CD4-positive, CD25-positive, alpha-beta regulatory T cell (primary cell): Measurements from ENCODE around the gene STRIT1. TPM values are rescaled to one million over a fixed set of nuclear protein-coding genes. Genes with fewer than 3 reads are reported as not detected.

Experiments used
- ATAC-seq, 2 donors: fragments of 150-1000 bp; cut with Tn5 transposase; one replicate each; pipeline ENCODE4 v1.10.0; 2021; ENCODE audit warnings: low read depth in 2 of 2, moderate number of reproducible peaks in 2 of 2, moderate library complexity in 1 of 2
- DNase-seq, 3 donors: peaks; one replicate each; pipeline versions ENCODE4 v3.0.0 to v3.0.0-alpha.2; 2012 to 2022; ENCODE audit warnings: mixed read lengths in 1 of 3
- H3K27ac ChIP-seq: one replicate; pipeline ENCODE4 v1.7.0; 2013; ENCODE audit warnings: mild to moderate bottlenecking, low read length; ENCODE audit not compliant: insufficient read depth, poor library complexity, severe bottlenecking
- H3K27me3 ChIP-seq: one replicate; pipeline ENCODE4 v1.7.0; 2013; ENCODE audit warnings: low read length; ENCODE audit not compliant: control insufficient read depth, insufficient read depth
- H3K36me3 ChIP-seq: one replicate; pipeline ENCODE4 v1.7.0; 2013; ENCODE audit warnings: mild to moderate bottlenecking, low read length, moderate library complexity; ENCODE audit not compliant: control insufficient read depth, insufficient read depth
- H3K4me1 ChIP-seq: 2 replicates; pipeline ENCODE4 v1.7.0; 2013; ENCODE audit warnings: mild to moderate bottlenecking, low read length; ENCODE audit not compliant: insufficient read depth, control insufficient read depth, poor library complexity, severe bottlenecking
- H3K4me3 ChIP-seq: one replicate; pipeline ENCODE4 v1.7.0; 2013; ENCODE audit warnings: low read depth, mild to moderate bottlenecking, low read length, moderate library complexity
- H3K9me3 ChIP-seq, 2 experiments: 1 replicate in 1 of 2; 2 replicates in 1 of 2; pipeline ENCODE4 v1.7.0; 2013; ENCODE audit warnings: low read length in 2 of 2, mild to moderate bottlenecking in 1 of 2, moderate library complexity in 1 of 2; ENCODE audit not compliant: control insufficient read depth in 2 of 2
- H3K27ac Mint-ChIP-seq, 3 donors: one replicate each; pipeline ENCODE4 v1.8.0; 2020 to 2022; ENCODE audit warnings: mild to moderate bottlenecking in 3 of 3, mixed read lengths in 3 of 3, moderate library complexity in 2 of 3
- H3K27me3 Mint-ChIP-seq: one replicate; pipeline ENCODE4 v1.8.0; 2022; ENCODE audit warnings: mild to moderate bottlenecking, mixed read lengths
- H3K36me3 Mint-ChIP-seq: one replicate; pipeline ENCODE4 v1.8.0; 2020; ENCODE audit warnings: mixed read lengths
- H3K4me1 Mint-ChIP-seq, 4 donors: one replicate each; pipeline ENCODE4 v1.8.0; 2020 to 2022; ENCODE audit warnings: mixed read lengths in 4 of 4, mild to moderate bottlenecking in 1 of 4
- H3K4me3 Mint-ChIP-seq, 4 donors: one replicate each; pipeline ENCODE4 v1.8.0; 2020 to 2022; ENCODE audit warnings: mild to moderate bottlenecking in 4 of 4, mixed read lengths in 4 of 4, moderate library complexity in 3 of 4
- H3K9me3 Mint-ChIP-seq, 7 donors: one replicate each; pipeline ENCODE4 v1.8.0; 2020 to 2022; ENCODE audit warnings: mixed read lengths in 7 of 7, mild to moderate bottlenecking in 3 of 7, moderate library complexity in 2 of 7
- polyA plus RNA-seq, 4 donors: library from polyadenylated mRNA; unstranded; fragments of 300-500 nt; fragmentation: Illumina TruSeq; gene quantifications; one replicate each; pipeline ENCODE4 v1.2.3, GENCODE V29; 2021
- total RNA-seq: library from RNA; stranded (reverse); gene quantifications from one replicate; pipeline ENCODE4 v1.2.3, GENCODE V29; 2022

Gene STRIT1
- not detected for total RNA-seq
- not detected for polyA plus RNA-seq

GRCh38 chr3:155293516-155293915 is at the start of gene STRIT1:
TSS of gene STRIT1 (minus strand) at chr3:155293683.
- DNase-seq: no peak
- Mint-ChIP-seq H3K4me1 (no peaks in the 10 kb centered on the region), H3K9me3 (peaks cover 0 to 9% (median 3%) of the 10 kb centered on the region in 7 donors), H3K36me3 (no peaks in the 10 kb centered on the region), H3K27ac (no peak within 1 kb of the TSS), H3K27me3 (no peaks in the 10 kb centered on the region), H3K4me3 (no peak within 1 kb of the TSS)
- H3K36me3 ChIP-seq: no peaks in the 10 kb centered on the region
- H3K9me3 ChIP-seq: peaks cover 0 to 7% of the 10 kb centered on the region in 2 experiments
- no peak within 1 kb of the TSS for H3K27ac ChIP-seq
- H3K4me1 ChIP-seq: no peaks in the 10 kb centered on the region
- no peak within 1 kb of the TSS for H3K4me3 ChIP-seq
- no peak for ATAC-seq
- H3K27me3 ChIP-seq: no peaks in the 10 kb centered on the region

- no peak overlapping the region for H3K4me3 Mint-ChIP-seq
- DNase-seq (no peak), ATAC-seq (no peak)
- Histone ChIP-seq H3K27me3 (no peaks in the 10 kb centered on the region), H3K4me3 (no peak overlapping the region), H3K9me3 (no peaks in the 10 kb centered on the region), H3K36me3 (no peaks in the 10 kb centered on the region), H3K4me1 (no peaks in the 10 kb centered on the region), H3K27ac (no peak overlapping the region)
- H3K4me1 Mint-ChIP-seq: no peaks in the 10 kb centered on the region
- peaks cover 6% of the 10 kb centered on the region for H3K27me3 Mint-ChIP-seq
- H3K27ac Mint-ChIP-seq: no peak overlapping the region
- peaks cover 0 to 2% (median 0%) of the 10 kb centered on the region in 7 donors for H3K9me3 Mint-ChIP-seq
- H3K36me3 Mint-ChIP-seq: no peaks in the 10 kb centered on the region
Observed at GRCh38 chr3:155342344-155342743, 48.9 kb upstream of the STRIT1 start.

DNA sequence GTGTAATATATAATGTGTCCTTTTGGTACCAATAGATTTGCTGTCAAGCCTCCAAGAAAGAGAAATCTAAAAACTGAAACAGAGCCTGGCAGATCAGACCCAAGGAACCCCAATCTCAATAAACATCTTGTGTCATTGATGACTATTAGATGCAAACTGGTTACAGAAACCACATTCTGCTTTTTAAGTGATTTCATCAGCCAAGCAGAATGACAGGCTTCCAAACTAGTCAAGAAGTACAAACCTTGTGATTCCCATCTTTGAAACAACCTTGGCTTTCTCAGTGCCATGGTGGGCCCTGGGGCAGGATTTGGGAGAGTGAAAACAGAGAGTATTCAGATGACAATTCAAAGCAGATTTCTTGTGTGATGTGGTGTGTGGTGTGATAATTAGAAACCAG is 45.6 kb upstream of the STRIT1 start:
- H3K27me3 Mint-ChIP-seq: peaks cover 6% of the 10 kb centered on the region
- DNase-seq (no peak), ATAC-seq (no peak)
- no peaks in the 10 kb centered on the region for H3K36me3 Mint-ChIP-seq
- Histone ChIP-seq H3K27ac (no peak overlapping the region), H3K36me3 (no peaks in the 10 kb centered on the region), H3K4me1 (no peaks in the 10 kb centered on the region), H3K9me3 (no peaks in the 10 kb centered on the region), H3K27me3 (no peaks in the 10 kb centered on the region), H3K4me3 (no peak overlapping the region)
- H3K27ac Mint-ChIP-seq: no peak overlapping the region
- H3K4me1 Mint-ChIP-seq: no peaks in the 10 kb centered on the region
- peaks cover 0 to 2% (median 0%) of the 10 kb centered on the region in 7 donors for H3K9me3 Mint-ChIP-seq
- no peak overlapping the region for H3K4me3 Mint-ChIP-seq

DNA sequence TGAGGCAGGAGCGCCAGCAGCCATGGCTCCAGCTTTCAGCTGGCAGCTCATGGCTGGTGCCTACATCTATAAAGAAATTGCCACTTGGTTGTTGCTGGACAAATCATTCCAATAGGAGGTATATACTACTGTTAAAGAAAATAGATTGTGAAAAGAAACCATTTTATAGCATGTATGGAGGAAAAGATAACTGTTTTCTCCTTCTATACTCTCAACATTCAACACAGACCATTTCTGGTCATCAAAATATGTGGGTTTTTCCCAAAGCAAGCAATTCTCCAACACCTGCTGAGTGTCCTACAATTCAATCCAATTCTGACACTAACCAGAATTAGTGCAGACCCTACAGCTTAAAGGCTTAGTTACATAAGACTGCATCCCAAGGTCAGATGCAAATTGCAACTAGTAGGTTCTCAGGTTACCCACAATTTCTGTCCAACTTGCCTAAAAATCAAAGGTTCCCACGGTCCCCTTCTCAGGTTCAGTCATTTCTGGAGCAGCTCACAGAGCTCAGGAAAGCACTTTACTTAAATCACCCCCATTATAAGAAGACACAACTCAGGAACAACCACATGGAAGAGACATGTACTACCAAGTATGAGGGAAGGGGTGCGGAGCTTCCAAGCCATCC is 42.4 kb upstream of the STRIT1 start:
- Histone ChIP-seq H3K4me3 (no peak overlapping the region), H3K9me3 (no peaks in the 10 kb centered on the region), H3K27me3 (no peaks in the 10 kb centered on the region), H3K4me1 (no peaks in the 10 kb centered on the region), H3K27ac (no peak overlapping the region), H3K36me3 (no peaks in the 10 kb centered on the region)
- peaks cover 0 to 2% (median 0%) of the 10 kb centered on the region in 7 donors for H3K9me3 Mint-ChIP-seq
- H3K36me3 Mint-ChIP-seq: no peaks in the 10 kb centered on the region
- ATAC-seq (no peak), DNase-seq (no peak)
- H3K4me3 Mint-ChIP-seq: no peak overlapping the region
- H3K27me3 Mint-ChIP-seq: no peaks in the 10 kb centered on the region
- H3K4me1 Mint-ChIP-seq: no peaks in the 10 kb centered on the region
- no peak overlapping the region for H3K27ac Mint-ChIP-seq

GRCh38 chr3:155334914-155335723 is 41.6 kb upstream of the STRIT1 start:
- H3K36me3 ChIP-seq: no peaks in the 10 kb centered on the region
- no peaks in the 10 kb centered on the region for H3K27me3 ChIP-seq
- Mint-ChIP-seq H3K4me3 (no peak overlapping the region), H3K27ac (no peak overlapping the region), H3K9me3 (peaks cover 0 to 2% (median 0%) of the 10 kb centered on the region in 7 donors), H3K27me3 (no peaks in the 10 kb centered on the region), H3K4me1 (no peaks in the 10 kb centered on the region), H3K36me3 (no peaks in the 10 kb centered on the region)
- H3K27ac ChIP-seq: no peak overlapping the region
- ATAC-seq (no peak), DNase-seq (peak in 1 of 3 donors; percentile 23)
- H3K4me1 ChIP-seq: no peaks in the 10 kb centered on the region
- no peak overlapping the region for H3K4me3 ChIP-seq
- no peaks in the 10 kb centered on the region for H3K9me3 ChIP-seq

DNA sequence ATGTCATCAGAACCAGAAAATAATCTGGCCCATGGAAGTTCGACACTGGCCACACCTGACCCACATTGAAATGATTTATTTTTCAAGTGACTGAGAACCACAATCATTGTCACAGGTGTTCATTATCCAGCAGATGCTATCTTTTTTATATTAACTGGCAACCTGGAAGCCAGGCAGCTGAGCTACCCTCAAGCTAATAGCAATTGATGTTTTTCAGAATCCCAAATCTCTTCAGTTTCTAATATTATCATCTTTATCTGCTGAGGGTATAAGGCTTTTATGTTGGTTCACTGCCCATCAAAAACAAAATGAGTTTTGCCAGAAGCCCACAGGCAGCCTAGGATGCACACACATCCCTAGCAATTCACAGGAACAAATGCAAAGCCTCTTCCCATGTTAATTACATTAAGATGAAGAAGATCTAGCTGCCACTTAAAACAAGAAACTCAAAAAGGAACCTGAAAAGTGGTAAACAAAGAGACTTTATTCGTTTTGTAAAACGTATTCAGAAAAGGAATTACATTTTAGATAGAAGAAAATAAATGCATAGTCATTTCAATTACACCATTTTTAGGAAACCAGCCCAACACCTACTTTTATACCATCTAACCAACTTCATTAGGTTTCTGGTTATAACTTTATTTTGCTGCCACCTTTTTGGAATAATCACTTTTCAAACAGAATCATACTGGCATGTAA is 40.9 kb upstream of the STRIT1 start:
- no peaks in the 10 kb centered on the region for H3K36me3 Mint-ChIP-seq
- no peaks in the 10 kb centered on the region for H3K4me1 ChIP-seq

GRCh38 chr3:155332716-155333115 is 39.2 kb upstream of the STRIT1 start:
- no peaks in the 10 kb centered on the region for H3K36me3 ChIP-seq
- no peak overlapping the region for H3K27ac Mint-ChIP-seq
- no peaks in the 10 kb centered on the region for H3K27me3 Mint-ChIP-seq
- no peak overlapping the region for H3K4me3 ChIP-seq
- no peaks in the 10 kb centered on the region for H3K4me1 ChIP-seq
- no peaks in the 10 kb centered on the region for H3K27me3 ChIP-seq
- ATAC-seq (no peak), DNase-seq (no peak)
- no peak overlapping the region for H3K4me3 Mint-ChIP-seq
- H3K9me3 Mint-ChIP-seq: no peaks in the 10 kb centered on the region
- no peaks in the 10 kb centered on the region for H3K36me3 Mint-ChIP-seq
- no peaks in the 10 kb centered on the region for H3K4me1 Mint-ChIP-seq
- H3K9me3 ChIP-seq: no peaks in the 10 kb centered on the region
- no peak overlapping the region for H3K27ac ChIP-seq

More for the DNA sequence above, 40.9 kb upstream of the STRIT1 start:
- H3K9me3 Mint-ChIP-seq: no peaks in the 10 kb centered on the region
- Histone ChIP-seq H3K27me3 (no peaks in the 10 kb centered on the region), H3K36me3 (no peaks in the 10 kb centered on the region), H3K9me3 (no peaks in the 10 kb centered on the region), H3K27ac (no peak overlapping the region), H3K4me3 (no peak overlapping the region)
- ATAC-seq: no peak
- no peak overlapping the region for H3K27ac Mint-ChIP-seq
- H3K4me1 Mint-ChIP-seq: no peaks in the 10 kb centered on the region
- H3K4me3 Mint-ChIP-seq: no peak overlapping the region
- H3K27me3 Mint-ChIP-seq: no peaks in the 10 kb centered on the region
- no peak for DNase-seq
